OCI-M2 (cell line): ENCODE measurements around the gene PTPRT.

Experiments
- DNase-seq: peaks from one replicate; lab custom pipeline; 2025; ENCODE audit not compliant: unreplicated experiment; lab: John Stamatoyannopoulos, UW

PTPRT gene

DNA sequence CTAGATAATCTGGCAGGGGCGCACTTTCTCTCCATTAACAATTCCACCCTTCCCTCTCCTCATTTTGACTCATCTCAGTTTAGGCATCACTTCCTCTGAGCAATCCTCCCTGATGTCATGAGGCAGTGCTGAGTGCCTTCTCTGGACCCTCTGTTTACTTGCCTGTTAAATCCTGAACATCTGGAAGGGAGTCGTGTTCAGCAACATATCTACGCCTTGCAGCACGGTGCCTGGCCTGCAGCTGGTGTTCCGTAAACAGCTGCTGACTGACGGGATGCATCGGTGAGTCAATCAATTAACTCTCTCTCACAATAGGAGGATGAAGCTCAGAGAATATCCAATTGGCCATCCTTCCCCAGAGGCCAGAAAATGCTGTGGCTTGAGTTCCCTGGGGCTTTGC, 613.5 kb downstream of the PTPRT start:
- DNase-seq: no peak

DNA sequence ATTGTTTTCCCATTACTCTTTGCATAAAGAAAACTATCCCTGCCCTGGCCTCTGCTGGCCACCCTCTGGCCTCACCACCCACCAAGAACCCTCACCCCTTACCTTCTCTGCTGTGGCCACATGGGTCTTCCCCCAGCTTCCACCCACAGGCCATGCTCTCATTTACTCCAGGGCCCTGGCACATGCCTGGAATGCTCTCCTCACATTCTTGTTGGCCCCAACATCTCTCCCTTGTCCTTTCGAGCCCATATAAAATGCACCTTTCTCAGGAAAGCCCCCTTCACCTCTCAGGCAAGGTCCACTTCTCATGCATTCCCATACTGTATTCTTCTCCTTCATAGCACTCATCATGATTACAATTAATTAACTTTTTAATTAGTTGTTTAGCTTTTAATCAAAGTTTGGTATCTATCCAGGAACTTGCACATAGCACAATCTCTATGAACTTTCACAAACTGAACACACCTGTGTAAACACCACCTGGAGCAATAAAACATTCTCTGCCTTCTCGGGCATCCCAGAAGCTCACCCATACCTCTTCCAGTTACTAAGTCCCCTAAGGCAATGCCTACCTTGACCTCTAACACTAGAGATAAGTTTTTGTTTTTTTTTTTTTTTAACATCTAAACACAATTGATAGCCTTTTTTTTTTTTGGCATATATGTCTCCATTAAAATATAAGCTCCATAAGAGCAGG, 617.2 kb downstream of the PTPRT start:
- DNase-seq: no peak

DNA sequence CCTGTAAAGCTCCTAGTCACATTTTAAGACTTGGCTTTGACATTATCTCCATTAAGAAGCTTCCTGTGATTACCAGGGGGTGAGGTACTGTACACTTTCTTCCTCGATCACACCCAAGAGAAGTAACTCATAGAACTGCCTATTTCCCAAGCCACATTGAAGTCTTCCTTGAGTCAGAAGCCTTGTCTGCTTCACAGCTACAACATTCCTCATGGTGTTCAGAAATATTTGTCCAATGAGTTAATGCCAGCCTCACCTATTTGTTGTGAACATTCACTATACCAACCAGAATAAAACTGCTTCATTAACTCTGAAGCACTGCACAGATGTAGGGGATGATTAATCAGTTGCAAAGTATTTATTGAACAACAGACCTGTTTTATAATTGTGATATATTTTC, 622.3 kb downstream of the PTPRT start:
- DNase-seq: no peak

DNA sequence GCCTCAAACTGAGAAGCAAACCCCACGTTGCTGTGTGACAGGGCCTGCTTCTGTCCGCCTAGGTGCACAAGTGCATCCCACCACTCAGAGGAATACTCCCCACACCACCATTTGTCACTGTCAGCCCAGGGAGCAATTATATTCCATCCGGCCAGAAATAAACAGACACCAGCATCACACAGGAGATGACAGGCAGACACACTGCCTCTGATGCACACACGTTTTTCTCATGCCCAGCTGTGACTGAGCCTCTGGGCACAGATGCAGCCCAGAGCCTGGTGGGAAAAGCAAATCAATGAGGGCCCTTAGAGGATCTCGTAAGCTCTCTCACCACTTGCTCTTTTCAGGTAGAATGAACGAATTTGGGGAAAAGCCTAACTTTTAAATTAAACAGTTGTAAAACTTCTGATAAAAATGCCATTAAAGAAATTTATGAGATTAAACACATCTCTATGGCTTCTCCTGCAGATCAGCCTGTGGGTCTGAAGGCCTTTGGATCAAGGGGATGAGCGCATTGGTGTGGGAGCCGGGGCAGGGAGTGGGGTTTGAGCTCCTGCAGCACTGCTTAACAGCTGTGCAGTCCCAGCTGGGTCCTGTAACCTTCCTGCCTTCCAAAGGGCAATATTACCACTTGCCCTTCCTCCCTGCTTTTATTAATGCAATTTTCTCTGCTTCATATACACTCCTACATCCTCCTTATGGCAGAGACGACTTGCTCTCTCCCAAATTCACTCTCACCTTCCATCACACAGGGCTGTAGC, 624.3 kb downstream of the PTPRT start:
- no peak for DNase-seq

DNA sequence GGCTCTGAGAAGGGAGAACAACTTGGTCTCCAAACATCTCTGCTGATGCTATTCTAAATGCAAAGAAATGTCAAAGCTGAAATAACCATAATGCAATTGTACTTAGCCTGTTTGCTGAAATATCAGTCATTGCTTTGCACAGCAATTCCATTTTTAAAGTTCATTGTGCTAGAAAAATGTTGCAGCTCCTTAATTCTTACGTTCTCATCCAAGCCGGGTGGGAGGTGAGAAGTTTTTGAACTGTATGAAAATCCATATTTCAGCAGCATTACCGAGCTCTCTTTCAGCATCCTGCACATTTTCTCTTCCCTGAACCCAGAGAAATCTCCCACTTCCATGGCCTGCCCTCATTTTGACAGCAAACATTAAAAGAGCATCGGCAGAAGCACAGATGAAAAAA, 630.0 kb downstream of the PTPRT start:
- no peak for DNase-seq

DNA sequence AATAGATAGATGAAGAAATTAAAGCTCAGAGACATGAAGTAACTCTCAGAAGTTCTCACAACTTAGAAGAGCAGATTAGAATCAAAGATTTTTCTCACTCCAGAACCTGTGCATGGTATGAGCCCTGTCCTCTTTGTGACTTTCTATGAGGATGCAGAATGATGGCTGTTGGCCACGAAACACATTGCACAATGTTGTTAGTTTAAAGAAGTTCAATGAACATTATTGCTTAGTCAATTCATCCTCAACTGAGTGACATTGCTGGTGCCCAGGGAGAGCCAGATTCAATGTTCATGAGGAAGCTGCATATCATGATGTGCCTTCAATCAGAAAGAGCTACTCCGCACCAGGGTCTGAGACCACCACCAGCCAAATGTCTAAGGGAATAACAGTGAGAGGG, 633.1 kb downstream of the PTPRT start:
- DNase-seq: no peak

DNA sequence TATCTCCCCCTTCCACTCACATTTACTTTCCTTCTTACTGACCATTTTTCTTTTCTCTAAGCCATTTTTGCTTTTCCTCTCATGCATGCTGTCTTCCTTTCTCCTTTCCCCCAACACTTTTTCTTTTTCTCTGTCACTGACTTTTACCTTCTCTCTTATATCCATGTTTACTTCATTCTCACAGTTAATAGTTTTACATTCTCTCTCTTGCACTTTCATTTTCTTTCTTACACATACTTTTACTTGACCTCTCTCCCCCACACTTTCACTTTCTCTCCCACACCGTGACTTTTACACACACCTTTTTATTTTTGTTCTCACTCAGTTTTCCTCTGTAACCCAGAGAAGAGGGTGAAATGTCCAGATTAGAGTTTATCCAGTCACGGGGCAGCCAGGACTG, 636.3 kb downstream of the PTPRT start:
- DNase-seq: no peak

DNA sequence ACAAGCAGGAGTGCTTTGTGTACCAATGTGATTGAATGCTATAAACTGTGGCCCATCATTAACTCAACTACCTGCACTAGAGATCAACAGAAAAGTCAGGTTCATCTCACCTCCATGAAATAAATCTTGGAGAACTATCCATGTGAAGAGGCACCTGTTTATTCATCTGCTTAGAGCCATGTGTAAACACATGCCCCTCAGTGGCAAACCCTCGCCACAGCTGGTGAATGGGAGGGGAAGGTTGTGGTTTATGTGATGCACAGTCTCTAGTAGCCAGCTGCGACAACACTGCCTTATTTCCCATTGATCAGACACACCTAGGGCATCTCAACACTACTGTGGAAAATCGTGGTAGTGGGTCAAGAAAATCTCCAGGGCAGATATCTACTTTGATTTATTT, 640.2 kb downstream of the PTPRT start:
- DNase-seq: no peak

DNA sequence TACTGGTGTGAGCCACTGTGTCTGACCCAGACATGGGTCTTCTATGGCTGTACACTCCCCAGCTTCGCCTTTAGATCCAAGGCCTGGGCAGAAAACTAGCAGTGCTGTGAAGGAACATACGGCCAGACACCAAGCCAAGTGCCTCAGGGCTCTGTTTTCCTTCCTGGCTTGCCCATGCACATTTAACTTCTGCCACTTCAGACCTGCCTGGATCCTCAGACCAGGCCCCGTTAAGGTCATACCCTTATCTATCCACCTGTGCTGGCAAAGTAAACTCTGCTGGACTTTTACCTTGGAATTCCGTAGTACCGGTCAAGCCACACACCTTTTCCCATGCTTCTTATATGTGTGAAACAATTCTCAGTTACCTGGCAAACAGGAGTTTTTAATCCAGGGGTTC, 644.8 kb downstream of the PTPRT start:
- no peak for DNase-seq

DNA sequence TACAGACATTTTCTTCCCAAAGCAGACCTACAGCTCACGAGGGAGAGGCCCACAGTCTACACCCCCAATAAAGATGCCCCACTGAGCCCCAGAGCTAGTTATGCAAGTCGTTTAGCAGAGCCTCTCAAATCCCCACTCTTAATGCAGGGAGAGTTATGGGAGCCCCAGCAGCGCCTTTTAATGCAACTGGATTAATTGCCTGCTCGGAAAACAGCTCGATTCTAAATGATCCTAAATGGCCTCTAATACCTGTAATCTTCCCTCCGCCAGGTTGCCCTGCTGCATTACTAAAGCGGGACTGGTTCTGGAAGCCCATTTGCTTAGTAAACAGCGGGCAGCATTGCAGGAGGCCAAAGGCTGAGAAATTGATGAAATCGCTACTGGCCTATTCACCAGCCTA, 656.9 kb downstream of the PTPRT start:
- DNase-seq: no peak

DNA sequence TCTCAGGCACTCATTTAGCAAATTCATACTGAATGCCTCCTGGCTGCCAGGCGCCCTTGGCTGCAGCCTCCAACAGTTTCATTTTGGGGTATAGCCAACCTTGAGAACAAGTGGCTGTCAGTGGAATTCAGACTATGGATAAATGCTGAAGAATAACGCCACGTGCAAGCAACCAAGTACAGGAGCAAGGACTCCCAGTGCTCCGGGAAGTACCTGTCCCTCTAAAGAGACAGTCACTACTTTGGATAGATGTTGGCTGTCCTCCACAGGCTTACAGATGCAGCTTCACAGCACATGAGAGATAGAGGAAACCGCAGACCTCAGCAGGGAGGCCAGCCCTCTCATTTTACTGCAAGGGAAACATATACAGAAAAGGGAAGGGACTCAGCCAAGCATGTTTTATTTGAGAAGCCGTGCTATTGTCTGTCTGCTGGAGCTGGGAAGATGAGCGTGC, 658.2 kb downstream of the PTPRT start:
- no peak for DNase-seq

DNA sequence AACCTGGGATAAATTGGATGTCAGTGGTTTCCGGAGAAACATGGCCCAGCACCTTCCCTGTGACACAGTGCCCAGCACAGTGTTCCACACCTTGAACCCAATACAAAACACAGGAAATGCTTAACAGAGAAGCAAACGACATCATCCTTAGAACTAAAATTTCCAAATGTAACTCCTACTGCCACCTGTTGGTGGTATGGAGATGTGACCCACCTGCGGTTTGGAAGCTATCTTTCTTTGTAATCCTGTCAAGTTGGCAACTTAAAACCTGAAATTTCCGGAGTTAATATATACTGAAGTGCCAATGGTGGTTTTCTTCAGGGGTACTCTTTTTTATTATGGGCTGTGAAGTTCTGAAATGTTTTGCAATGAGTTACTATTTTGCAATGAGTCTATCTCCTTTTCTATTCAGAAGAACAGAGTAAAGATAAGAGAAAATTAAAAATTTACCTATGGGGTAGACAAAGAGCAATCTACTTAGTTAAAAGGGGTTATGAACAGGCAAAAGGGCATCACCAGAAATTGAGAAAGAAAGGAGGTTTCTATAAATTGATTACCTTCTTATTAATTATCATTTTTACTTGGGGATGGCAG, 658.8 kb downstream of the PTPRT start:
- DNase-seq: no peak

DNA sequence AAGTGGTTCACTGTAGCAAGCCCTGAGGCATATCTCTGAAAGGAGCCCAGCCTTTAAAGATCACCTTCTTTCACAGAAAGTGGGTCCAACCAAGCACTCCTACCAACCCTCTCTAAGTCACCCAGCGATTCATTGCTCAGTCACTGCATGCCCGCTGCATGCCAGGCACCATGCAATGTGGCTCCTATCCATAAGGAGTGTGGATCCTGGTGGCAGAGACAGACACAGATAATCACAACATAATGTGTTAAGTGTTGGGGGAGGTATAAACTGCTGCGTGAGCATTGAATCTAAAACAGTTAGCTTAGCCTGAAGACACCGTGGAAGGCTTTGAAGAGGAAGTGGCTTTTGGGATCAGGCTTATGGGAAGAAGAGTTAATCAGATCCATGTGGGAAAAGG, 659.5 kb downstream of the PTPRT start:
- no peak for DNase-seq

DNA sequence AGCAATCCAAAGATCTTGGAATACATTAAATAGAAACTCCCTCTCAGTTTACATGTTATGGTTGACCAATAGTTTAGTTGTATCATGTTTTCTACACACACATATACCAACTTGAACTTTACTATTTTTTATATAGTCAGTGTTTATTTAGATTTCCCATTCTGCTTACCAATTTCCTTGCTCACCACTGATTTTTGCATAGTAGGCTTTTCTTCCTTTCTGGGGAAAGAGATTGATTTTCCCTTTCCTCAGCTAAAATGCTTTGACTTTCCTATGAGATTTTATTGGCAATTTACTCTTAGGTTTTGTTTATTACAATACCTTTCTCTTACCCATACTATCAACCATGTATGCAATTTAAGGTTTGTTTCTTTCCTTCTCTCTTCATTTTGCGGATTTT, 665.6 kb downstream of the PTPRT start:
- DNase-seq: no peak

DNA sequence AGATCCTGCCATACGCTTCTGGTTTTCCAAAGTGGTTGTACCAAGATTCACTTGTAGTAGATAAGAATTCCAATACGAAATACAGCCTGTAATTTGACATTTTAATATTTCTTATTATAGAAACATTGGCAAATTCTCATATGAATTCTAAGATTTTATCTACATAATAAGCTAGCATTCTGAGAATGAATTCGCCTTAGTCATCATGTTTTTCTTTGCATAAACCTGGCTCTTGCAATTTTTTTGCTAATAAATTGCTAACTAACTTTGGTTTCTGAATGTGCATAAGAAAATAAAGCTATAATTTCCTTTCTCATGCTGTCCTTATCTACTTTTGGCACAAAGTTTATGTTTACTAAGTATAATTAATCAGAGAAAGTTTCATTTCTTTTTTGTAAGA, 673.0 kb downstream of the PTPRT start:
- DNase-seq: no peak

DNA sequence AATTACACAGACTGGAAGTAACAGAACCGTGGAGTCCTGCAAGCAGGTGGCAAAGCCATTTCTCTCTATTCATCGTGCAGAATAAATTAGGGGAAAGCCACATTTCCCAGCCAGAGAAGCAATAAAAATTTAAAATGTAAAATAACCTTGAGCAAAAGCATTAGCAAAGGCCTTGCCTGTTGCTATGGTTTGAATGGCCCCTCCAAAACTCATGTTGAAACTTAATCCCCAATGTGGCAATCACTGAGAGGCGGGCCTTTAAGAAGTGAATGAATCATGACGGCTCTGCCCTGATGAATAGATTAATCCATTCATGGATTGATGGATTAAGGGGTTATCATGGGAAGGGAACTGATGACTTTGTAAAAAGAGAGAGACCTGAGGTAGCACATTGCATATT, 679.0 kb downstream of the PTPRT start:
- DNase-seq: no peak

DNA sequence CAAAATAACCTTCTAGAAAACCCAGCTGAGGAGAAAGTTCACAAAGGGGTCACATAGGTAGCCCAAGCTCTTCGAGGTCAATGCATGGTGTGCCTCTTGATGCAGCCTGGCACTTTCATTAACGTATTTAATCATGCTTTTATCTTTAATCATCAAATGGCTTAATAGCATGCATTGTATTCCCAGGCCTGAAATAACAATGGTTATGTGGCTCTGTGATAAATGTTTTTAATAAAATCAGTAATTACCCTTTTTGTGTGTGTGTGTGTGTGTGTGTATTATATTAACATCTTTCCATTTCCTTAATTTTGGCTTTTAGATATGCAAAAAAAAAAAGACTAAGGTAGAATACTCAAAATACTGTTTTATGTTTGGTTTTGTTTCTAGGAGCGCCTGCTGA, 681.8 kb downstream of the PTPRT start:
- DNase-seq: no peak

DNA sequence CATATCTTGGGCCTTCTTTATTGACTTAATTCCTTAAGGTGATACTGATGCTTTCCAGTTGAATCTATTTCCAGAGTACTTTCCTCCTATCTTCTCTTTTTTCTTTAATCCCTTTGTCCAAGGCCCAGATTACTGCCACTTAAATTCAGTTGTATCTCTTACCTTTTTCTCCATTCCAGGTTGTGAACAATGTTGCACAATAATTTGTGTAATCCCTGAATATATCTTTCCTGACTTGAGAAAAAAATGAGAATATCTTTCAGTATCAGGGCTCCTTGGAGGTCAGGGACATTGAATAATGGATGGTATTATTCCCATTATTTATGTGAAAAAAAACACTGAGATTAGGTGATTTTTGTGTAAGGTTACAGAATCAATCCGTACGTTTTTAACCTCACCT, 683.3 kb downstream of the PTPRT start:
- DNase-seq: no peak

DNA sequence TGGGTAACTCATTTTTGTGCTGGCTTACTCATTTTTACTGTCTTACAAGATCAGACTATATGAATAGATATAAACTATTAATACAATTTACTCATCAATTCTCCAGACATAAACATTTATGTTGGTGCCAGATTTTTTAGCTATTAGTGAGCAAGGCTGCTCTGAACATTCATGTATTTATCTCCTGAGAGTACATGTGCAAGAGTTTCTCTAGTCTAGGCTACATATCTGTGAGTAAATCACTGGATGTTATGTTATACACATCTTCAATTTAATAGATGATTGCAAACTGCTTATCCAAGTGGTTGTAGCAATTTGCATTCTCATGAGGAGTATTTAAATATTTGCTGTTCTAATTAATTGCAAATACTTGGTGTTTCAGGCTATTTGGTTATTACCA, 687.1 kb downstream of the PTPRT start:
- no peak for DNase-seq

DNA sequence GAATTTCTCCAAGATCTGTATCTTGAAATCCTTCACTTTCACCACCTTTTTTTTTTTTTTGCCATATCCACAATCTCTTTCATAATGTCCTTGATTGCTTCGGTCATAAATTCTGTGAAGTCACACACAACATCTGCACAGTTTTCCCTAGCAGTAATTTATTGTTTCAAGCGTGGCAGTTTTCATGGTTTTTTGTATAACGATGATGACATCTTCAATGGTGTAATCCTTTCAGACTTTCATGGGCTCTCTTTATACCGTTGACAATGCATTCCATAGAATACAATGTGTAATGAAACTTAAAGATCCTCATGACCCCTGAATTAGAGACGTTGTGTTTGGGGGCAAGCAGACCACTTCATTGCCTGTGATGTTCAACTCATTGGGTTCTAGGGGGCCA, 693.1 kb downstream of the PTPRT start:
- DNase-seq: no peak

DNA sequence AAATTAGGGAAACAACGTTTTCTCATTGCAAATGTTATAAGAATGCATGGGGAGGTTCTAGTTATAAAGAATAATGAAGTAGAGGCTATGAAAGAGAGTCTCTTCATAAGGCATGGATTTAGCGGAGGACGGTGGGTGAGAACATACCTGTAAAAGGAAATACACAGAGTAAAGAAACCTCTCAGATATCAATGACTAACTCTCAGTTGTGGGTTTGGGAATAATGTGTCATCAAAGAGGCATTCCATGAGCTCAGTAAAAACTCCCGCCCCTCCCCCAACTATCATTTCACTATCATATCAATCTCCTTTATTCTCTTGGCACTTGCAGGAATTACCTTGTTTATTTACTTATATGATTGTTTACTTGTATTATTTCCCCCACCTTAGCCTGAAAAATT, 695.4 kb downstream of the PTPRT start:
- no peak for DNase-seq

DNA sequence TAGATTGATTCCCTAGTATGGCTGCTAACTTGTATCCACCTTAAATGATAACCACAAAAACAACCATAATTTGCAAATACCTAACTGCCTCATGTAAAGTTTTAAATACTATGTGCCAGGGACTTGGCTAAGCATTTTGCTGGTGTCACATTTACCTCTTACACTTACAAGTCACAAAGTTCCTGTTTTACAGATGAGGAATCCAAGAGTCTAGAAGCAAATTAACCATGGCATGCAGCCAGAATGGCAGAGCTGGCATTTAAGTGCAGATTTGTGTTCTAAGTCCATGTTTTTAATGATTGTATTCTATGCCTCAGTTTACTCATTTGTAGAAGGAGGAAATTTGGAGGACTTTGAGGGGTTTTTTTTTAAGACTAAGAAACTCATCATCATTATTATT, 696.7 kb downstream of the PTPRT start:
- DNase-seq: no peak
